ENCODE results near the gene DRC1. TPM values are rescaled to one million over a fixed set of nuclear protein-coding genes. Genes with fewer than 3 reads are reported as not detected.

The DRC1 gene
- total and polyA plus RNA-seq, 2 of the 4 experiments (the other 2 are of a cell fraction), result 0.18 TPM; not detected in 1

GRCh38 chr2:26355038-26355995, 46.4 kb upstream of the DRC1 start:
- peaks cover 13% of the 10 kb centered on the region; the same call in 1 of the 2 replicates for H4K20me1 ChIP-seq (ENCODE audit: insufficient read depth, low read length)
- peak; percentile 97 for DNase-seq
- no TSS peak for BruUV-seq (replicated peaks)

More at GRCh38 chr2:26355038-26355995, 46.4 kb upstream of the DRC1 start:
- peaks cover 15 to 74% of the 10 kb centered on the region in 2 experiments for H3K79me1 ChIP-seq (ENCODE audit: low read depth in 1 of 2, low read length in 2 of 2)
- CTCF ChIA-PET, result interaction anchor here (0.6 kb wide), 1 partner anchor 11 kb away, joined by 3 read pairs; no protein-coding TSS in a partner anchor
- H3K4me3 ChIP-seq (ENCODE audit: insufficient read depth, low read depth, low read length), result no peak overlapping the region
- H3K9me1 ChIP-seq (ENCODE audit: insufficient read depth, low read length), result peaks cover 8% of the 10 kb centered on the region
- H2BK120ac ChIP-seq (ENCODE audit: low read depth, low read length), result peak overlapping the region; percentile 25; the same call in 1 of the 2 replicates
- H3K4me1 ChIP-seq (ENCODE audit: control insufficient read depth, insufficient read depth, low read length), result peaks cover 8% of the 10 kb centered on the region
- peak; percentile 92 for ATAC-seq (ENCODE audit: low read depth)
- H3K9me3 ChIP-seq (ENCODE audit: control insufficient read depth, insufficient read depth, low read length), result no peaks in the 10 kb centered on the region
- H2AK5ac ChIP-seq (ENCODE audit: low read depth, low read length), result peak overlapping the region; percentile 74; the same call in 1 of the 2 replicates
- POLR2A ChIA-PET (ENCODE audit: unreplicated experiment), result no interaction called here
- H4K5ac ChIP-seq (ENCODE audit: low read depth, low read length), result no peak overlapping the region; the same call in 1 of the 2 replicates
- H3K4me2 ChIP-seq (ENCODE audit: low read depth, low read length), result peak overlapping the region; percentile 91
- peak overlapping the region; percentile 60 for H2BK5ac ChIP-seq (ENCODE audit: low read depth, low read length, poor library complexity, severe bottlenecking)
- no peak overlapping the region for H3K56ac ChIP-seq (ENCODE audit: extremely low read depth, insufficient read depth, low read length)
- H2BK15ac ChIP-seq (ENCODE audit: low read depth, low read length), result no peak overlapping the region; the same call in 2 of the 3 replicates
- peak overlapping the region; percentile 42; the same call in 1 of the 2 replicates for H3K18ac ChIP-seq (ENCODE audit: low read depth, low read length)
- in situ Hi-C loops (cut with MboI; ENCODE audit: low sequenced_read_pairs) (no loop called here), intact Hi-C loops (cut with micrococcal nuclease) (loop anchor here (1.0 kb wide), 1 partner anchor 8 kb away; no protein-coding TSS in a partner anchor), dilution Hi-C loops (cut with HindIII; ENCODE audit: low sequenced_read_pairs, unreplicated experiment) (no loop called here)
- no peak overlapping the region for H2AFZ ChIP-seq (replicated peaks; ENCODE audit: low read length, poor library complexity)
- H3K14ac ChIP-seq (replicated peaks; ENCODE audit: low read depth, low read length), result 0 out of 2 replicates have a peak overlapping the region, but pooled peaks have one; percentile 7
- peak overlapping the region in 1 of 2 experiments; percentile 27; a peak in 1 of 4 replicates for H4K8ac ChIP-seq (ENCODE audit: low read depth in 2 of 2, low read length in 2 of 2)
- H3K27me3 ChIP-seq (ENCODE audit: control insufficient read depth, insufficient read depth, low read length), result no peaks in the 10 kb centered on the region
- no CpG with 5 or more reads among the region's 9 CpGs for WGBS, 2 experiments (ENCODE audit: extremely low coverage in 2 of 2, insufficient read length in 1 of 2)
- H3K27ac ChIP-seq (ENCODE audit: insufficient read depth, low read length), result peak overlapping the region; percentile 64; the same call in 1 of the 2 replicates
- no peak overlapping the region for H2AK9ac ChIP-seq (replicated peaks; ENCODE audit: low read depth, low read length, poor library complexity)
- 0 out of 2 replicates have a peak, but pooled peaks have one; percentile 43 for TF ChIP-seq CEBPB (IDR thresholded peaks at IDR 0.05; ENCODE audit: low read depth, low read length)
- TF ChIP-seq NFE2L2 (IDR thresholded peaks at IDR 0.05; ENCODE audit: low read depth, low read length), result peak; percentile 84
- TF ChIP-seq CTCF (conservative IDR thresholded peaks at IDR 0.05; ENCODE audit: low read depth, low read length), result no peak
- TF ChIP-seq CHD1 (IDR thresholded peaks at IDR 0.05; ENCODE audit: low read depth, low read length), result no peak
- TF ChIP-seq FOS (IDR thresholded peaks at IDR 0.05; ENCODE audit: low read depth, low read length), result peak; percentile 85
- TF ChIP-seq MAZ (IDR thresholded peaks at IDR 0.05; ENCODE audit: borderline replicate concordance, low read depth, low read length), result no peak
- TF ChIP-seq RCOR1 (IDR thresholded peaks at IDR 0.05; ENCODE audit: insufficient replicate concordance, low read length), result no peak
- 0 out of 2 replicates have a peak, but pooled peaks have one; percentile 20 for TF ChIP-seq BHLHE40 (IDR thresholded peaks at IDR 0.05; ENCODE audit: low read depth, low read length)
- no peak for TF ChIP-seq POLR2A (IDR thresholded peaks at IDR 0.05; ENCODE audit: low read depth, low read length)
- TF ChIP-seq ELK1 (IDR thresholded peaks at IDR 0.05; ENCODE audit: borderline replicate concordance, low read depth, low read length), result no peak
- no peak overlapping the region for H4K91ac ChIP-seq (ENCODE audit: insufficient read depth, low read depth, low read length)
- no peaks in the 10 kb centered on the region for H3K36me3 ChIP-seq (ENCODE audit: control insufficient read depth, insufficient read depth, low read length)
- H3K23ac ChIP-seq (ENCODE audit: low read depth, low read length), result no peak overlapping the region
- peak overlapping the region; percentile 40; the same call in 1 of the 2 replicates for H3K9ac ChIP-seq (ENCODE audit: low read depth, low read length)
- no peak overlapping the region for H2BK20ac ChIP-seq (ENCODE audit: low read depth, low read length)
- H3K4ac ChIP-seq (ENCODE audit: low read depth, low read length), result peak overlapping the region; percentile 42; the same call in 1 of the 2 replicates
